PC-3 (cell line): ENCODE measurements around the gene ETS1.

Experiments
- EZH2 ChIP-seq: fragments of 300-600 bp; sonication (generic); IDR thresholded peaks from one replicate; pipeline ENCODE4 v1.6.1; 2017; ENCODE audit warnings: antibody characterized with exemption, mild to moderate bottlenecking, low read length; ENCODE audit not compliant: unreplicated experiment
- TF ChIP-seq, protein P1 (sequence below): fragments of 300-600 bp; sonication (generic); conservative IDR thresholded peaks from 2 replicates; pipeline ENCODE4 v1.5.1; 2017; ENCODE audit warnings: antibody characterized with exemption, low read depth, mild to moderate bottlenecking, low read length

DNA sequence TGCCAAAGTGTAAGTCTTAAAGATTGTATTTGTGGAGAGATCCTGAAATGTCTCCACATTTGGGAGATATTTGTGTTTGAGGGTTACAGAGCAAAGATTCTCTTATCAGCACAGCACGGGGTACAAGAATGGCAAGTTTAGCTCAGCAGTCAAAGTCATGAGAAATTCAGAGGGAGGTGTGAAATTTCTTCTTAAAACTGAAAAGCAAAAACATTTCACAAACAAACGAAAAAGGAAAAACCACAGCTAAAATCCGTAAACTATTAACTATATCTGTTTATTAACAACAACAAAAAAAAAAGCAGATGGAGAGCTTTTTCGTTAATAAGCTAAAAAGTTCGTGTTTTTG lies 40.9 kb upstream of the ETS1 start:
- TF ChIP-seq EZH2, result no peak
- TF ChIP-seq, protein P1, sequence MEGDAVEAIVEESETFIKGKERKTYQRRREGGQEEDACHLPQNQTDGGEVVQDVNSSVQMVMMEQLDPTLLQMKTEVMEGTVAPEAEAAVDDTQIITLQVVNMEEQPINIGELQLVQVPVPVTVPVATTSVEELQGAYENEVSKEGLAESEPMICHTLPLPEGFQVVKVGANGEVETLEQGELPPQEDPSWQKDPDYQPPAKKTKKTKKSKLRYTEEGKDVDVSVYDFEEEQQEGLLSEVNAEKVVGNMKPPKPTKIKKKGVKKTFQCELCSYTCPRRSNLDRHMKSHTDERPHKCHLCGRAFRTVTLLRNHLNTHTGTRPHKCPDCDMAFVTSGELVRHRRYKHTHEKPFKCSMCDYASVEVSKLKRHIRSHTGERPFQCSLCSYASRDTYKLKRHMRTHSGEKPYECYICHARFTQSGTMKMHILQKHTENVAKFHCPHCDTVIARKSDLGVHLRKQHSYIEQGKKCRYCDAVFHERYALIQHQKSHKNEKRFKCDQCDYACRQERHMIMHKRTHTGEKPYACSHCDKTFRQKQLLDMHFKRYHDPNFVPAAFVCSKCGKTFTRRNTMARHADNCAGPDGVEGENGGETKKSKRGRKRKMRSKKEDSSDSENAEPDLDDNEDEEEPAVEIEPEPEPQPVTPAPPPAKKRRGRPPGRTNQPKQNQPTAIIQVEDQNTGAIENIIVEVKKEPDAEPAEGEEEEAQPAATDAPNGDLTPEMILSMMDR, result no peak
